Measurements from ENCODE around the gene SLC6A19. TPM values are rescaled to one million over a fixed set of nuclear protein-coding genes. Genes with fewer than 3 reads are reported as not detected.

Gene SLC6A19
- total and polyA plus RNA-seq, 9 donors, result 0.08 to 1.5 TPM; not detected in 7

GRCh38 chr5:1251678-1252580 is 50.5 kb downstream of the SLC6A19 start:
- H3K4me3 ChIP-seq, result no peak overlapping the region
- H3K27me3 ChIP-seq, result no peaks in the 10 kb centered on the region
- H3K9me3 ChIP-seq, result no peaks in the 10 kb centered on the region
- H3K27ac ChIP-seq, result no peak overlapping the region
- H3K4me1 ChIP-seq (ENCODE audit: insufficient read depth), result no peaks in the 10 kb centered on the region
- WGBS, 3 donors, result 31 to 36% (median 36%) methylated on average over 27 of the region's 27 CpGs
- TF ChIP-seq EP300 (IDR thresholded peaks at IDR 0.05) (no peak), CTCF (IDR thresholded peaks at IDR 0.05) (no peak), POLR2A (IDR thresholded peaks at IDR 0.05) (no peak)
- H3K36me3 ChIP-seq, result no peaks in the 10 kb centered on the region
- DNase-seq, result no peak
- intact Hi-C loops (cut with DNase I), result no loop called here

GRCh38 chr5:1252681-1253080 is 51.3 kb downstream of the SLC6A19 start:
- H3K27ac ChIP-seq, result no peak overlapping the region
- H3K36me3 ChIP-seq, result no peaks in the 10 kb centered on the region
- no peak overlapping the region for H3K4me3 ChIP-seq
- no peaks in the 10 kb centered on the region for H3K9me3 ChIP-seq
- WGBS, 3 donors, result 86 to 89% (median 88%) methylated on average over 9 of the region's 9 CpGs
- no peak for DNase-seq
- H3K27me3 ChIP-seq, result no peaks in the 10 kb centered on the region
- no peaks in the 10 kb centered on the region for H3K4me1 ChIP-seq (ENCODE audit: insufficient read depth)
- intact Hi-C loops (cut with DNase I), result no loop called here
- no peak for TF ChIP-seq EP300 (IDR thresholded peaks at IDR 0.05)
- no peak for TF ChIP-seq POLR2A (IDR thresholded peaks at IDR 0.05)
- TF ChIP-seq CTCF (IDR thresholded peaks at IDR 0.05), result no peak

GRCh38 chr5:1253456-1254105 is 52.2 kb downstream of the SLC6A19 start:
- 79 to 85% (median 80%) methylated on average over 29 to 33 of the region's 33 CpGs for WGBS, 3 donors
- TF ChIP-seq POLR2A (IDR thresholded peaks at IDR 0.05) (no peak), EP300 (IDR thresholded peaks at IDR 0.05) (no peak), CTCF (IDR thresholded peaks at IDR 0.05) (no peak)
- Histone ChIP-seq H3K27ac (no peak overlapping the region), H3K27me3 (no peaks in the 10 kb centered on the region), H3K4me3 (no peak overlapping the region), H3K9me3 (no peaks in the 10 kb centered on the region), H3K36me3 (no peaks in the 10 kb centered on the region), H3K4me1 (ENCODE audit: insufficient read depth) (no peaks in the 10 kb centered on the region)
- no peak for DNase-seq
- intact Hi-C loops (cut with DNase I), result no loop called here

- Histone ChIP-seq H3K4me1 (ENCODE audit: insufficient read depth) (no peaks in the 10 kb centered on the region), H3K27me3 (no peaks in the 10 kb centered on the region), H3K9me3 (no peaks in the 10 kb centered on the region), H3K4me3 (no peak overlapping the region), H3K36me3 (no peaks in the 10 kb centered on the region), H3K27ac (no peak overlapping the region)
- TF ChIP-seq POLR2A (IDR thresholded peaks at IDR 0.05), result no peak
- TF ChIP-seq CTCF (IDR thresholded peaks at IDR 0.05), result no peak
- 72 to 81% (median 76%) methylated on average over 17 to 19 of the region's 19 CpGs for whole genome bisulfite sequencing, 3 donors
- intact Hi-C loops (cut with DNase I), result no loop called here
- DNase-seq, result no peak
These were observed 52.8 kb downstream of the SLC6A19 start for GRCh38 chr5:1254196-1254595.
